ENCODE measurements around the gene CORO6.

- TF ChIP-seq POLR2A (IDR thresholded peaks at IDR 0.05) = no peak
- peak; percentile 23 to 63 (median 53) for TF ChIP-seq CTCF (IDR thresholded peaks at IDR 0.05)
Observed at GRCh38 chr17:29572691-29573557, 49.8 kb downstream of the CORO6 start.

Measured in breast epithelium (tissue), 3 donors.